GM18873 (cell line): ENCODE results near the gene PGRMC1.
"Not testable (repeated sequence)": the region's sequence is repeated elsewhere in the genome, so short reads cannot be mapped to it uniquely, and the experiment has no call there.

Experiments used
- ATAC-seq: cut with Tn5 transposase; IDR thresholded peaks from one replicate; pipeline ENCODE4 v1.9.1; 2021; ENCODE audit warnings: mild to moderate bottlenecking, moderate library complexity, moderate number of reproducible peaks; ENCODE audit not compliant: unreplicated experiment, low FRiP score

PGRMC1 gene

DNA sequence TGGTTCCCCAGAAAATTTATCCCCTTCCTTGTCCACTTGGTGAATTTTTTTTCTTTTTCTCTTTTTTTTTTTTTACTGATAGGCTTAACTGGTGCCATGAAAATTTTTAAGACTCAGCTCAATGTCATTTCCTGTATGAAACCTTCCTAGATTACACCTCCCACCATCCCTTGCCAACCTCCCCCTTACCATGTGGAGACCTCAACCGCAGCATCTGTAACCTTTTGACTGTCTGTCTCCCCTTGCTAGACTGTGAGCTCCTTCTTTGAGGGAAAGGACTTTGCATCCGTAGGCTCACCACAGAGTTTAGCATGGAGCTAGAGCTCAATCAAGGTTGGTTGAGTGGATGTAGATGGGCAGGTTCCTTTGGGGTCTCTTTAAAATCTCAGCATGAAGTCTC lies 5.2 kb upstream of the PGRMC1 start:
- no peak for ATAC-seq

GRCh38 chrX:119231936-119232445 lies 4.1 kb upstream of the PGRMC1 start:
- ATAC-seq, result no peak

DNA sequence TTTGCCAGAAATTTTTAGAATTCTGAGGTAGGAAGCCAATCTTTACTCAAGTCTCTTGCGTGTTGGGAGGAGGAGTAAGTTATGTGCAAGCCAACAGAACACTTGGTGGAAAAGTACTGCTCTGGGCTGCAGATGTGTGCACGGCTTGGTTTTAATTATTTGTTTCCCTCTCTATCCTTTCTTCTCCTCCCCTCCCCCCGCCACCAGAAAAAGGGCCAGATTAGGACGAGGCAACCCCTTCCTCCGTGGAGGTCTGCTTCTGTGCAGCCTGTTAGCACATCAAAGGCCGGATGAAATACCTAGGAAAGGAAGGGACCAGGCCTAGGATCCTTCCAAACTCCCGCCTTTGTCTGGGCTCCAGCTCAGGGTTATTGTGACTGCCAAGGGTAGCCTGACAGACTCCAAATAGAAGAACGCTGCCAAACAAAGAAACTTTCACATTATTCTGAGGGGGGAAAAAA lies 1.0 kb upstream of the PGRMC1 start:
- no peak for ATAC-seq

GRCh38 chrX:119236623-119237561 lies 807 bp downstream of the PGRMC1 start:
- peak; percentile 12 for ATAC-seq

GRCh38 chrX:119237562-119237942 lies 1.5 kb downstream of the PGRMC1 start:
- no peak for ATAC-seq

DNA sequence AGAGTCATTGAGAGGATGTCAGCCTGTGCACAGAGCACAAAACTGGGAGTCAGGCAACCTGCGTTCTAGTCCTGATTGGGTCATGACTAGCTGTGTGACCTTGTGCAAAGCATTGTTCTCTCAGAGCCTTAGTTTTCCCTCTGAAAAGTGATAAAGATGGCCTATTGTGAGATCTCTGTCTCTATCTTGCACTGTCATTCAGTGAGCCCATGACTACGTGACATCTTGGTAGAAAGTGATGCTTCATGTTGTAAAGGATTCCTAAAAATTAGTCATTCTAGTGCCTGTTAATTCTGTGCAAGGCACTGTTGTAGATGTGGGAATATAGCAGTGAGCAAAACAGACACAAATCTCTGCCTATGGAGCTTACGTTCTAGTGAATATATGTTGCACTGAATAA lies 2.5 kb downstream of the PGRMC1 start:
- ATAC-seq, result no peak

DNA sequence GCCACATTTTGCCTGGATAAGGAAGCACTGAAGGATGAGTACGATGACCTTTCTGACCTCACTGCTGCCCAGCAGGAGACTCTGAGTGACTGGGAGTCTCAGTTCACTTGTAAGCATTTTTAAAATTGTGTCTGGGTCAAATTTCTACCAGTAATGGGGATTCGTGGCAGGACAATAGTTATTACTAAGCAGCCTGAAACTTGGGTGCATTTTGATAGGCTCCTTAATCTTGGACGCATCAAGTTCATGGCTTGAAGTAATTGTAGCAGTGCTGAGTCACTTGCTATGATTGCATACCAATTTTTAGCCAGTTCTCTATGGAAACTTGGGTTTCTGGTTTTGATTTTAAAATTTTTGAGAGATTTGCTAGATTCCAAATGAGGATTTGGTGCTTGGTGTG lies 4.3 kb downstream of the PGRMC1 start:
- no peak for ATAC-seq

DNA sequence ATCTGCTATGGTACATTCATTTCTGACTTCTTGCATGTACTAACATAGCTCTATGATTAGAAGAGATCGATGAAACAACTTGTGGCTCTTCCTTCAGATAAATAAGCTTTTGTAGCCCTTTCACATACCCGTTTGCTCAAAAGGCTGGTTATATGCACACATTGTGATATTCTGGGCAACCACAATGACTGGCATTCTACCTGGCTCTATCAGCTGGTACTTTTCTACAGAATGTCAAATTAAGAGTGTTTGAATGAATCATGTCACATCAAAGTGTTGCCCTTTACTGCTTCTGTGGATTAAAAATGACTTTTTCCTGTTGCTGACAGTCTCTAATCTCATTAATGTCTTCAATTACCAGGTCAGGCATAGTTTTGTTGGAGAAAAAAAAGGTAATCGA lies 11.6 kb downstream of the PGRMC1 start:
- no peak for ATAC-seq

- ATAC-seq, result no peak
These were observed 13.8 kb downstream of the PGRMC1 start for GRCh38 chrX:119249891-119250290.

DNA sequence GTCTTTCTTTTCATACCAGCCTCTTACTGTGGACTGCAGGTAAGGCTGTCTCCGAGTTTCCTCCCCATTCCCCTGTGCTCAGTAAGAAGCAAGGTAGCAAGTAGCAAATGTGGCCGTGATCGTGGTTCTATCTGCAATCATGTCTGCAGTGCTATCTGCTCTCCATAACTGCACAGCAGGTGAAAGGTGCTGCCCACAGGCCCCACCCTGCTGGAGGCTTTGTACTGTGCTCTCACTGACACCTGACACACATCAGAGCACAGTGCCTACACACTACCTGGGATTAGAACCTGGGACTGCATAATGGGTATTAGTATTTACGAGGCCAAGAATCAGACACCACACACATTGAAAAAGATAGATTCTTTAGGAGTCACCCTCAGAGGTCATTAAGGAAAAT lies 15.3 kb downstream of the PGRMC1 start:
- no peak for ATAC-seq

GRCh38 chrX:119252716-119253115 lies 16.6 kb downstream of the PGRMC1 start:
- ATAC-seq, result no peak

- no peak for ATAC-seq
These were observed 30.4 kb downstream of the PGRMC1 start for GRCh38 chrX:119266364-119266995.

GRCh38 chrX:119267115-119267514 lies 31.0 kb downstream of the PGRMC1 start:
- ATAC-seq, result not testable (repeated sequence)

GRCh38 chrX:119272882-119273419 lies 36.9 kb downstream of the PGRMC1 start:
- ATAC-seq, result no peak

GRCh38 chrX:119273420-119274192 lies 37.5 kb downstream of the PGRMC1 start:
- ATAC-seq, result no peak

GRCh38 chrX:119282347-119282746 lies 46.3 kb downstream of the PGRMC1 start:
- not testable (repeated sequence) for ATAC-seq

DNA sequence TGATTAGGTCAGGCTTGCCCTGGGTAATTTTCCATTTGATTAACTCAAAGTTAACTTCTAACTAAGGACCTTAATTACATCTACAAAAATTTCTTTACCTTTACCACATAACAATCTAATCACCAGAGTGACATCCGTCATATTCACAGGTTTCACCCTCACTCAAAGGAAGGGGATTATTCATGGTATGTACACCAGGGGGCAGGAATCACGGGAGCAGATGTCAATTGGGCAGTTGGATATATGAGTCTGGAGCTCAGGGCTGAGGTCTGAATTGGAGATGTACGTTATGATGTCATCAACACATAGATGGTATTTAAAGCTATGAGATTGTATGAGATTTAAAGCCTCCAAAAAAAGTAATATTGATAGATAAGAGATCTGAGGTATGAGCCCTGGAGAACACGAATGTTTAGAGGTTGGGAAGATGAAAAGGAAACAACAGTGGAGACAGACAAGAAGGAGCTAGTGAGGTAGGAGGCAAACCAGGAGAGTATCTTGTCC lies 52.9 kb downstream of the PGRMC1 start:
- no peak for ATAC-seq

- ATAC-seq, result no peak
These were observed 54.4 kb downstream of the PGRMC1 start for GRCh38 chrX:119290476-119290875.

DNA sequence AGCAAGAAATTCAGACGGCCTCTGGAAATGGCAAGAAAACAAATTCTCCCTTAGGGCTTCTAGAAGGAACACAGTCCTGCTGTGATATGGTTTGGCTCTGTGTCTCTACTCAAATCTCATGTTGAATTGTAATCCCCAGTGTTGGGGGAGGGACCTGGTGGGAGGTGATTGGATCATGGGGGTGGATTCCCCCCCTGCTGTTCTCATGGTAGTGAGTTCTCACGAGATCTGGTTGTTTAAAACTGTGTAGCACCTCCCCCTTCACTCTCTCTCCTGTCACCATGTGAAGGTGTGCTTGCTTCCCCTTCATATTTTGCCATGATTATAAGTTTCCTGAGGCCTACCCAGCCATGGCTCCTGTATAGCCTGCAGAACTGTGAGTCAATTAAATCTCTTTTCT lies 55.2 kb downstream of the PGRMC1 start:
- ATAC-seq, result not testable (repeated sequence)

DNA sequence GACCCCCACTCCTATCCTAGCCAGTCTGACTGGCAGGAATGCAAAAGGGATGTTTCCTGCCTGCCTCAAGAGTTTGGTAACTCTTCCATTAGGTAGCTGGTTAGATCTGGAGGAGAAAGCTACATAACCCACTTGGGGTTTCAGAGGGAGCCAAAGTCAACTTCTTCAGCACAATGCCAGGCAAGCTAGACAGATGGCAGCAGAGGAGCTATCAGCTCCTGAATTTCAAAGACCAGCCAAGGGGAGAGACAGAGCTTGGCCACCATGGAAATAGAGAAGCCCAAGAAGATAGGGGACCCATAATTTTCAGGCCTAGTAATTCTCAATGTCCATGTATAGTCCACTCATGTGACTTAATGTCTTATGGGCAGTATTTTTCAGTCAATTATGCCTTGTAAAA lies 56.4 kb downstream of the PGRMC1 start:
- no peak for ATAC-seq
